Germinal center (tissue), 1 donor: ENCODE data around the gene ELFN1.
A peak's percentile ranks its signal among the peaks of the same experiment; 100 is the strongest.

Experiments
- DNase-seq: peaks from one replicate; pipeline ENCODE4 v3.0.0; 2012; ENCODE audit warnings: mixed read lengths, low spot score

The ELFN1 gene

GRCh38 chr7:1742555-1743303 is 72.7 kb downstream of the ELFN1 start:
- no peak for DNase-seq

GRCh38 chr7:1743481-1744230 is 73.6 kb downstream of the ELFN1 start:
- no peak for DNase-seq

GRCh38 chr7:1744296-1745017 is 74.4 kb downstream of the ELFN1 start:
- no peak for DNase-seq

GRCh38 chr7:1745018-1745532 is 75.0 kb downstream of the ELFN1 start:
- no peak for DNase-seq

GRCh38 chr7:1745576-1746490 is 75.8 kb downstream of the ELFN1 start:
- no peak for DNase-seq

DNA sequence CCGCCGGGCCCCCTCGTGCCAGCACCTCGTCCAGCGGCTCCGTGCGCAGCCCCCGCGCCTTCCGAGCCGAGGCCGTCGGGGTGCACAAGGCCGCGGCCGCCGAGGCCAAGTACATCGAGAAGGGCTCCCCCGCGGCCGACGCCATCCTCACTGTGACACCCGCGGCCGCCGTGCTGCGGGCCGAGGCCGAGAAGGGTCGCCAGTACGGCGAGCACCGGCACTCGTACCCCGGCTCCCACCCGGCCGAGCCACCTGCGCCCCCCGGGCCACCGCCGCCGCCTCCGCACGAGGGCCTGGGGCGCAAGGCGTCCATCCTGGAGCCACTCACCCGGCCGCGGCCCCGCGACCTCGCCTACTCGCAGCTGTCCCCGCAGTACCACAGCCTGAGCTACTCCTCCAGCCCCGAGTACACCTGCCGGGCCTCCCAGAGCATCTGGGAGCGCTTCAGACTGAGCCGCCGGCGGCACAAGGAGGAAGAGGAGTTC is 76.5 kb downstream of the ELFN1 start:
- DNase-seq = no peak

DNA sequence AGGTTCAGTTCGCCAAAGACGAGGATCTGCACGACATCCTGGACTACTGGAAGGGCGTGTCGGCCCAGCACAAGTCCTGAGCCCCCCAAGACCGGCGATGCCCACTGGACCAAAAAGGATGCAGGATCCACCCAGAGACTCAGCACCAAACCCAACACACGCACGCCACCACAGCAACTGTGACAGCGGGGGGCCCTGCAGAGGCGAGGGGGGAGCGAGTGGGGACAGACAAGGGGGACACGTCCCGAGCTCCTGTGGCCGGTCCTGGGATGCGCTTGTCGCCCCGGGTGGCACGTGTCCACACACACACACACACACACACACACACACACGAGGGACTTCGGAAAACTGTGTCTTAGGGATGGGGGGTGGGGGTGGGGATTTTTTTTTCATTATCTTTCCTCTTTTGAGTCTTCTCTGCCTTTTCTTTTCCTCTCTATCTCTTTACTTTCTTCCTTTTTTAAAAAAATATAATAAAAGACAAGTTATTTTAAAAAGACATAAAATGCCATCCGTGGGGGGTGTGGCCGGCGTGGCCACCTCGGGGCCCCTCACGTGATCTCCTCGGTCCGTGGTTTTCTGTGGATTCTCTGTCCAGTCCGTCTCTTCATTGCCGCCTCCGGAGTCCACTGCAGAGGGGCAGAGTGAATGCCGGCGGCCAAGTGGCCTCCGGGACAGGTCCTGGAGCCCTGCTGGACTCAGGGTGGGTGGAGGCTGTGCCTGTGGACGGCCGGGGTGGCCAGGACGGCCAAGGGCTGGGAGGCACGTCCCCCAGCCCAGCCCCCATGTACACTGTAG is 77.1 kb downstream of the ELFN1 start:
- no peak for DNase-seq

DNA sequence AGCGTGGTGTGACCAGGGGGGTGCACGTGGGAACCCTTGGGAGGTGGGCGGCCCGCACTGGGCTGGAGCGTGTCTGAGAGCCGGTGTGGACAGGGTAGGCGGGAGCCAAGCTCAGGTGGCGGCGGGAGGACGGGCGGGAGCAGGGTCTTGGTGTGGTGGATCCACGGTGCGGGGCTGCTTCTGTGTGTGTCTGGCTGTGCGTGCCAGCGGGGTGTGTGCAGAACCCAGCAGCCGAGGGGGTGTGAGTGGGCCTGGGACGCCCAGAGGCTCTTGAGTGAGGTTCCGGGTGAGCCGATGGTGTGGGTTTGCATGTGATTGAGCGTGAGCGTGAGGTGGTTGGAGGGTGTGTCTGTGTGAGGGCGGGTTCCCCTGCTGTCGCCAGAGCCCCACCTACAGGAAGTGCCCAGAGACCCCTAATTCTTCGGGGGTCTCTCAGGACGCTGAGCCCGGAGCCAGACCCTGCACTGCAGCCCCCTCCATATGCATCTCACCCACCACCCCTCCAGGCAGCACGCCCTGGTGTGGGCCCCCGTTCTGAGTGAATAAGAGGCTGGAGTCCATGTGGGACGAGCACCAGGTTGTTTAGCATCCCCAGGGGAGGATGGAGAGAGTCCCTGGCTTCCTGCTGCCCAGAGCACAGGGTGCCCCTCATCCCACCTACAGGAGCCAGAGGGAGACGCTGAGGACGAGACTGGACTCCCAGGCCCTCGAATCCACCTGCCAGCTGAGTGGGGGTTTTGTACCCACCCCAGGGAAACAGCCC is 78.2 kb downstream of the ELFN1 start:
- no peak for DNase-seq

DNA sequence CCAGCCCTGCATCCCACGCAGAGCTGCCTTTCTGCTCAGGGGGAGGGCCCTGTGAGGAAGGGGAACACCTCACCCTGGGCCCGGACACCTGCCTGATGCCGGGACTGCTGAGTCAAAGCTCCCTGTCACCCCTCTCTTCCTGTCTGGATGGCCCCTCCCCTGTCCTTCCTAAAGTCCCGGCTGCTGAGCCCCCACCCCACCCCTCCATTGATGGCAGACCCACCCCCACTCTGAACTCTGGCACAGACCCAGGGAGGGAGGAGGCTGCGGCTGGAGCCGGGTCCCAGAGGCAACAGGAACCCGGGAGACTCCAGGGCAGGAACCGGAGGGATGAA is 78.7 kb downstream of the ELFN1 start:
- no peak for DNase-seq

- DNase-seq = no peak
These were observed 79.3 kb downstream of the ELFN1 start for GRCh38 chr7:1749351-1749863.

DNA sequence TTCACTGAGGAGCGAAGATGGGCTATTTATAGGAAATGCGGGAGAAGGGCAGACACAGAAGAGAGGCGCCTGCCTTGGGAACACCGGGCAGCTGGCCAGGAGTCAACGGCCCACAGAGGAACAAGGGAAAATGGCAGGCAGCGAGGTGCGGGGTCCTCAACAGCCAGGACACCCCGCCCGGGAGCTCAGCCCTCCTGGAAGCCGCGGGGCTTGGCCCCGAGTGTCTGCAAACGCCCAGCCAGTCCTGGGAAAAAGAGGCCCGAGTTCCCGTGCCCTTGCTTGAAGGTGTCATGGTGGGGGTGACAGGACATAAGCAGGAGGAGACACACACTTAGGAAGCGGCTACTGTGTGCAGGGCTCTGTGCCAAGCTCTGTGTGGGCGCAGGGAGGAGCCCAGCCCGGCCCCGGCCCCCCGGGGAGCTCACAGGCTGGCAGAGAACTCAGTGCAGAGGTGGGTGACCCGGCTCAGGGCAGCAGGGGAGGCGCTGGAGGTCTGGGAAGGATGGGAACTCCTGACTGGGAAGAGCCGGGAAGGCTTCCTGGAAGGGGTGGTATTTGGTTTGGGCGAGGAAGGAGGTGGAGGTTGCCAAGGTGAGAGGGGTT is 79.9 kb downstream of the ELFN1 start:
- no peak for DNase-seq

- no peak for DNase-seq
These were observed 80.5 kb downstream of the ELFN1 start for GRCh38 chr7:1750541-1751021.

DNA sequence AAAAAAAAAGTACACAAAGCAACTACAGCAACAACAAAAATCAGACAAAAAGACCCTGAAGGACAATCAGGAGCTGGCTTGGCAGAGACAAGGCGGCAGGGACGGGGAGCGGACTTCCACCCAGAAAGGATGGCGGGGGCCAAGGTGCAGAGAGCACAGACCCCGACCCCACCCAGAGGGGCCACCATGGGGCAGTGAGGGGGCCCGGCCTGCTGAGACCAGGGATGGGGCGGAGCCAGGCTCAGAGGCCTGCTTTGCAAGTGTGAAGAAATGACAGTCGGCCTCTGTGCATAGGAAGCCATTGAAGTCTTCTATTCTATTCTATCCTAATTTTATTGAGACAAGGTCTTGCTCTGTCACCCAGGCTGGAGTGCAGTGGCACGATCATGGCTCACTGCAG is 82.0 kb downstream of the ELFN1 start:
- no peak for DNase-seq

- peak; percentile 53 for DNase-seq
These were observed 82.9 kb downstream of the ELFN1 start for GRCh38 chr7:1752771-1753563.

- DNase-seq = no peak
These were observed 83.4 kb downstream of the ELFN1 start for GRCh38 chr7:1753564-1753867.

DNA sequence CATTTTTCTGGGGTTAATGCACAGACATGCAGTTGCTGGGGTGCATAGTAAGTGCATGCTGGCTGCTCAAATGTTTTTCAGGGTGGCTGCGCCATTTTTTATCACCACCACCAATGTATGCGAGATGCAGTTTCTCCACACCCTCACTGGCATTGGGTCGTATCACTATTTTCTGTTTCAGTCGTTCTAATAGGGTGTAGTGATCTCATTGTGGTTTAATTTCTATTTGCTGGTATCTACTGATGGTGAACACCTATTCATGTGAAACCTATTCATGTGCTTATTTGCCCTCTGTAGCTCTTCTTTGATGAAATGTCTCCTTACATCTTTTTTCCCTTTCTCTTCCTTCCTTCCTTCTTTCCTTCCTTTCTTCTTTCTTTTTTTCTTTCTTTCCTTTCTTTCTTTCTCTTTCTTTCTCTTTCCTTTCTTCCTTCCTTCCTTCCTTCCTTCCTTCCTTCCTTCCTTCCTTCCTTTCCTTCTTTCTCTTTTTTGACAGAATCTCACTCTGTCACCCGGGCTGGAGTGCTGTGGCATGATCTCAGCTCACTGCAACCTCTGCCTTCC is 84.3 kb downstream of the ELFN1 start:
- no peak for DNase-seq

GRCh38 chr7:1755783-1756625 is 85.9 kb downstream of the ELFN1 start:
- no peak for DNase-seq
